ENCODE measurements around the gene MKRN2OS.

Gene MKRN2OS

GRCh38 chr3:12532182-12532581 lies 13.1 kb downstream of the MKRN2OS start:
- CTCF ChIA-PET: interaction anchor here (1.1 kb wide), 1 partner anchor 11 kb away, joined by 3 read pairs; no protein-coding TSS in a partner anchor
- TF ChIP-seq CTCF (IDR thresholded peaks at IDR 0.05; ENCODE audit: control extremely low read depth, extremely low read depth, low read depth, missing control alignments): no peak

GRCh38 chr3:12527757-12528143 lies 17.5 kb downstream of the MKRN2OS start:
- no peak for DNase-seq (ENCODE audit: extremely low spot score)
- CTCF ChIA-PET: no interaction called here
- TF ChIP-seq CTCF (IDR thresholded peaks at IDR 0.05; ENCODE audit: control extremely low read depth, extremely low read depth, low read depth, missing control alignments): no peak
- POLR2A ChIA-PET: no interaction called here

More at GRCh38 chr3:12532182-12532581, 13.1 kb downstream of the MKRN2OS start:
- DNase-seq (ENCODE audit: extremely low spot score): no peak
- POLR2A ChIA-PET: no interaction called here

DNA sequence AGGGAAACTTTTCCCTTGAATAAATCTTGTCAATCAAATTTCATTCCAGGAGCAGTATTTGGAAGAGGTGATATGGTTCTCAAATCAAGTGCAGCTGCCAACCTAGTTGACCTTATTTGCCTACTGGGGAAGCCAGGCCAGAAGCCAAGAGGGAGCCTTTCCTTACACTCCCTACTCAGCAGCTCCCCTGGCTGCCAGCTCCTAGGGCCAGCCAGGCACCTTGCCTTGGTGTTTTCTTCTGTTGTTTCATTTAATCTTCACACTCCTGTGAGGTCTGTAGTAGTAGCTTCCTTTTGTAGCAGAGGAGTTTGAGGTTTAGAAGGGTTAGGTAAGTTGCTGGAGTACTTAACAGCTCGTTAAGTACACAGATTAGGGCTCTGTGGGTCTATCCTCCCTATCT lies 22.6 kb downstream of the MKRN2OS start:
- ChIA-PET CTCF (interaction anchor here (0.7 to 0.9 kb wide), 3 partner anchors 9 to 385 kb away, joined by 3 read pairs; no protein-coding TSS in a partner anchor), POLR2A (no interaction called here)
- DNase-seq (ENCODE audit: extremely low spot score): no peak
- TF ChIP-seq CTCF (IDR thresholded peaks at IDR 0.05; ENCODE audit: control extremely low read depth, extremely low read depth, low read depth, missing control alignments): no peak

DNA sequence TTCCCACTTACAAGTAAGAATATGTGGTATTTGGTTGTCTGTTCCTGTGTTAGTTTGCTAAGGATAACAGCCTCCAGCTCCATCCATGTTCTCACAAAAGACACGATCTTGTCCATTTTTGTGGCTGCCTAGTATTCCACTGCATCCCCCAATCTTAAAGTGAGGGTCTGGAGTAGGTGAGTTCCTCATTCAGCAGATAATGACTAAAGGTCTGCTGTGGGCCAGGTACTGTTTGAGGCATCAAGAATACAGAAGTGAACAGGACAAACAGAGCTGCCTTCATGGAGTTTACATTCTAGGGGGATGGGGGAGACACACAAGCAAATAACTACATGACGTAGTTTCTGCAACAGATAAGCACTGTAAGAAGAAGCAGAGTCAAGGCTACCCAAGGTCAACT lies 24.3 kb downstream of the MKRN2OS start:
- DNase-seq (ENCODE audit: extremely low spot score): no peak

GRCh38 chr3:12518261-12519028 lies 26.9 kb downstream of the MKRN2OS start:
- ChIA-PET CTCF (interaction anchor here (0.9 to 1.6 kb wide), 4 partner anchors 9 to 39 kb away, joined by 3 to 5 read pairs (median 4); no protein-coding TSS in a partner anchor), POLR2A (no interaction called here)
- no peak for TF ChIP-seq CTCF (IDR thresholded peaks at IDR 0.05; ENCODE audit: control extremely low read depth, extremely low read depth, low read depth, missing control alignments)

More for the DNA sequence above, 24.3 kb downstream of the MKRN2OS start:
- POLR2A ChIA-PET: no interaction called here
- TF ChIP-seq CTCF (IDR thresholded peaks at IDR 0.05; ENCODE audit: control extremely low read depth, extremely low read depth, low read depth, missing control alignments): no peak
- CTCF ChIA-PET: no interaction called here

GRCh38 chr3:12516873-12517272 lies 28.4 kb downstream of the MKRN2OS start:
- POLR2A ChIA-PET: no interaction called here
- no peak for TF ChIP-seq CTCF (IDR thresholded peaks at IDR 0.05; ENCODE audit: control extremely low read depth, extremely low read depth, low read depth, missing control alignments)
- DNase-seq (ENCODE audit: extremely low spot score): no peak
- CTCF ChIA-PET: interaction anchor here (1.0 kb wide), 1 partner anchor 270 kb away, joined by 4 read pairs; no protein-coding TSS in a partner anchor

More at GRCh38 chr3:12518261-12519028, 26.9 kb downstream of the MKRN2OS start:
- DNase-seq (ENCODE audit: extremely low spot score): no peak
